ENCODE results near the gene MPEG1.

The MPEG1 gene

DNA sequence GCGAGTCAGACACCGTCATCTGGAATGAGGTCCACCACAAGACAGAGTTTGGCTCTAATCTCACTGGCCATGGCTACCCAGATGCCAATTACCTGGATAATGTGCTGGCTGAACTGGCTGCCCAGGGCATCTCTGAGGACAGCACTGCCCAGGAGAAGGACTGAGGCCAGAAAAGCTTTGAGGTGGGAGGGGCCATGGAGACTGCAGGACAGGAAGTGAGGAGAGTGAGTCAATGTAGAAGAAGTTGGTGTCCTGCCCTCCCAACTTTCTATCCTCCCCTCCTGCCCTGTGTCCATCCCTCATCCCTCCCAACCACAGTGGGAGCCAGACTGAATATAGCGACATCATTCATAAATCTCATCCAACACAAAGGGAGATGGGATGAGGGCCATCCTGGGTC, 8.0 kb downstream of the MPEG1 start:
- TF ChIP-seq, protein P1, sequence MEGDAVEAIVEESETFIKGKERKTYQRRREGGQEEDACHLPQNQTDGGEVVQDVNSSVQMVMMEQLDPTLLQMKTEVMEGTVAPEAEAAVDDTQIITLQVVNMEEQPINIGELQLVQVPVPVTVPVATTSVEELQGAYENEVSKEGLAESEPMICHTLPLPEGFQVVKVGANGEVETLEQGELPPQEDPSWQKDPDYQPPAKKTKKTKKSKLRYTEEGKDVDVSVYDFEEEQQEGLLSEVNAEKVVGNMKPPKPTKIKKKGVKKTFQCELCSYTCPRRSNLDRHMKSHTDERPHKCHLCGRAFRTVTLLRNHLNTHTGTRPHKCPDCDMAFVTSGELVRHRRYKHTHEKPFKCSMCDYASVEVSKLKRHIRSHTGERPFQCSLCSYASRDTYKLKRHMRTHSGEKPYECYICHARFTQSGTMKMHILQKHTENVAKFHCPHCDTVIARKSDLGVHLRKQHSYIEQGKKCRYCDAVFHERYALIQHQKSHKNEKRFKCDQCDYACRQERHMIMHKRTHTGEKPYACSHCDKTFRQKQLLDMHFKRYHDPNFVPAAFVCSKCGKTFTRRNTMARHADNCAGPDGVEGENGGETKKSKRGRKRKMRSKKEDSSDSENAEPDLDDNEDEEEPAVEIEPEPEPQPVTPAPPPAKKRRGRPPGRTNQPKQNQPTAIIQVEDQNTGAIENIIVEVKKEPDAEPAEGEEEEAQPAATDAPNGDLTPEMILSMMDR (IDR thresholded peaks at IDR 0.05): no peak

DNA sequence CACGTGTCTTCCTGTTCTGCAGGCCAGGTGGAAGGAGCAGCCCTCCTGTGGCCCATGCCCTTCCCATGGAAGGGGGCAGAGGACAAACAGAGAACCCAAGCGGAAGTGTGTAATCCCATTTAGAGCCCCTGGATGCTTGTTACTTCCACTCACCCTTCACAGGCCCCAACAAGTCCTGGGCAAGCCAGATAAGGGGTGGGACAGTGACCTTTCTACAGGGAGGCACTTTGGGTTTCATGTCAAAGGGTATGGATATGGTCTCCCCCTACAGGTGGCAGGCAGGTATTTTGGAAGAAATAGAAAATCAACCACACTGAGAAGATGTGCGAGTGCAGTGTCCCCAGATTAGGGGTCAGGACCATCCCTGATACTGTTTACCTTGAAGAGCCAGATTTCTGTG, 11.4 kb downstream of the MPEG1 start:
- TF ChIP-seq, protein P1 (IDR thresholded peaks at IDR 0.05): 0 out of 2 replicates have a peak, but pooled peaks have one; percentile 26

DNA sequence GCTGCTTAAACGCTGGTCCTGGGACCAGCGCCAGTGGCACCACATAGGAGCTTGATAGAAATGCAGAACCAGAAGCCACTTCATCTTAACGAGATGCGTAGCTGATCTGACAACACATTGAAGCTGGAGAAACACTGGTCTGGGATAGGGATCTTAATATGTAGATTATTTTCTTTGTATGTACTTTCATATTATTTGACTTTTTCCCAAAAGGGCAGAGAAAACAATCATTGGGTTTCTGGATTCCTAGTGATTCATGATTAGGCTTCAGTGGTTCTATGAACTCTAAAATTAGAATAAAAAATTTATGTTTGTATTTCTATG, 12.3 kb downstream of the MPEG1 start:
- TF ChIP-seq, protein P1 (IDR thresholded peaks at IDR 0.05): no peak

DNA sequence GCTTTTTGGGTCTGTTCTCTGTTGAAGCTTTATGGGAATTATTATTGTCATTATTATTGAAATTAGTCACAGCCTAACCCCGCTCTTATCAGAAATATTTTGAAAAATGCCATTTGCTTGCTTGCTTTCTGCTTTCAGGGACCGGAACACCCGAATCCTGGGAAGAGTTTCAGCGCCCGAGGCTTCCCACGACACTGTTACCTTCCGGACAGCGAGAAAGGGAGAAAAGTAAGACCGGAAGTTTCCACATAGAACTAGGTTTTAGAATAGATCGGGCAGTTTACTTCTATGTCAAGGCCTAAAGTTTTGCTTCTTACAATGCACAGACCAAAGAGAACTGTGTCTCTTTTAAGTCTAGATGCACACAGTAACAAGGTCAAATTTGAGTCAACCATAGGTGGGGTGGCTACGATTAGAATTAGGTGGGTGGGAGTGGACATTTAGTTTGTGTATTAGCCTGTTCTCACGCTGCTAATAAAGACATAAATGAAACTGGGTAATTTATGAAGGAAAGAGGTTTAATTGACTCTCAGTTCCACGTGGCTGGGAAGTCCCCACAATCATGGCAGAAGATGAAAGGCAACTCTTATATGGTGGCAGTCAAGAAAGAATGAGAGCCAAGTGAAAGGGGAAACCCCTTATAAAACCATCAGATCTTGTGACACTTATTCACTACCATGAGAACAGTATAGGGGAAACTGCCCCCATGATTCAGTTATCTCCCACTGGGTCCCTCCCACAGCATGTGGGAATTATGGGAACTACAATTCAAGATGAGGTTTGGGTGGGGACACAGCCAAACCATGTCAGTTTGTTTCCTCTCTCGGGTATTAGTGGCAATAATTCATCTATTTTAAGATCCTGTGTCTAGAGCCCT, 12.9 kb downstream of the MPEG1 start:
- TF ChIP-seq, protein P1 (IDR thresholded peaks at IDR 0.05): no peak

DNA sequence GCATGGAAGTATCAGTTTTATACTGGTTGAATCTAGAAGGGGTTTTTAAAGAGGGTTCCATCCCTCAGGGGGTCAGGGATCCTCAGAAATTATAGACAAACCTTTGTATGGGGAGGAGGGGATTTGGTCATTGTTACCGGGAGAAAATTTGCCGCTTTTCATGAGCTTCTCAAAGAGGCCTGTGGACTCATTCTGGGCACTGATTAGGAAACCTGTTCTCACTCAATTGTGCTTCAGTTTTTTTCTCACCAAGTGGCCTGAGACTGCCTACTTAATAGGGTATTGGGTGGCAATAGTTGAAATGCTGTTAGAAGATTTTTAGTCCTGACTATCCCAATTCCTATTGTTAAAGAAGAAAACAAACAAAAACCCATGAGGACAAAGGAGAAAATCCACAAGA, 14.0 kb downstream of the MPEG1 start:
- TF ChIP-seq, protein P1 (IDR thresholded peaks at IDR 0.05): no peak

DNA sequence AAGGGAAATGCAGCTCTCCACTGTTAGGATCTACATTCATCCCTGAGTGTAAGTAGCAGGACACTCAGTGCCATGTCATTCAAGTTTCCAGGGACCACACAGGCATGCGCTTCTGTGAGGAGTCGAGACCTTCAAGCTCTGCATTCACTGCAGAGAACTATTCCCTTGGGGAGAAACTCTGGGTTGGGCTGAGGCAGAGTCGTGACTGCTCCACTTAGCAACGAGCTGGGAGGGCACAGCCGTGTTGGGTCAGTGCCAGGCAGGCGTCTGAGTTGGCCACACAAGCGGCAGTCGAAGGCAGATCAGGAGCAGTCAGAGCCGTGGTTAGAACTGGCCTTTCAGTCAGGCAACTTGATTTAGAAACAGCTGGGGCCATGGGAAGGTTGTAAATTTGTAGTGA, 14.7 kb downstream of the MPEG1 start:
- TF ChIP-seq, protein P1 (IDR thresholded peaks at IDR 0.05): no peak

DNA sequence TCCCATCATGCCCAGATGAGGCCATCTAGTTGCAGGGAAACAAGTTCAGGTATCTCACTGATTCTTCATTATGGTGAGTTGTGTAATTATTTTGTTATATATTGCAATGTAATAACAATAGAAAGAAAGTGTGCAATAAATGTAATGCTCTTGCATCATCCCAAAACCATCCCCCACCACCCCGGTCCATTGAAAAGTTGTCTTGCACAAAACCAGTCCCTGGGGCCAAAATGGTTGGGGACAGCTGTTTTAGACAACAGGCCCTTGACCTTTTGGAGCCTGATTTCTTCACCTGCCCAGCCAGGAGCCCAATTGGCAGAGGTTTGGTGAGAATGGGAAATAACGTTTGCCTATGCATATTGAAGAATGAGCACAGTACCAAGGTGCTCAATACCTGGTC, 15.9 kb downstream of the MPEG1 start:
- TF ChIP-seq, protein P1 (IDR thresholded peaks at IDR 0.05): no peak

Measured in LNCAP (cell line).